Measurements from ENCODE around the gene PIEZO2.

DNA sequence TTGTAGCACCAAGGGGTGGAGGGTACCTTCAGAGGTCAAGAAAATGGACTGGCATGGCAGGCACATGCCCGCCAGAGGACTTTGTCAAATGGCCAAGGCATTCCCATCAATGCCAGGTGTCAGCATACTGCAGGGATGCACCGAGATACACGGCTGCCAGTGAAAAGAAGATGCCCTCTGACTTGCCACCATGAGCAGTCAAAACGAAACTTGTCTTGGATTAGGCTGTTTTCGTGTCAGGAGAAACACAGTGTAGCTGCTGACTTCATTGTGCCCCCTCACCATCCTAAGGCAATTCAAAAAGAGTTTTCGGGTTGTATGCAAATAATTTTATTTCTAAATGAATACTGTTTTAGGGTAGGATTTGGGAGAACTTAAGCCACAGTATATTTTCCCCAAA lies 442.1 kb downstream of the PIEZO2 start:
- TF ChIP-seq, protein P1, sequence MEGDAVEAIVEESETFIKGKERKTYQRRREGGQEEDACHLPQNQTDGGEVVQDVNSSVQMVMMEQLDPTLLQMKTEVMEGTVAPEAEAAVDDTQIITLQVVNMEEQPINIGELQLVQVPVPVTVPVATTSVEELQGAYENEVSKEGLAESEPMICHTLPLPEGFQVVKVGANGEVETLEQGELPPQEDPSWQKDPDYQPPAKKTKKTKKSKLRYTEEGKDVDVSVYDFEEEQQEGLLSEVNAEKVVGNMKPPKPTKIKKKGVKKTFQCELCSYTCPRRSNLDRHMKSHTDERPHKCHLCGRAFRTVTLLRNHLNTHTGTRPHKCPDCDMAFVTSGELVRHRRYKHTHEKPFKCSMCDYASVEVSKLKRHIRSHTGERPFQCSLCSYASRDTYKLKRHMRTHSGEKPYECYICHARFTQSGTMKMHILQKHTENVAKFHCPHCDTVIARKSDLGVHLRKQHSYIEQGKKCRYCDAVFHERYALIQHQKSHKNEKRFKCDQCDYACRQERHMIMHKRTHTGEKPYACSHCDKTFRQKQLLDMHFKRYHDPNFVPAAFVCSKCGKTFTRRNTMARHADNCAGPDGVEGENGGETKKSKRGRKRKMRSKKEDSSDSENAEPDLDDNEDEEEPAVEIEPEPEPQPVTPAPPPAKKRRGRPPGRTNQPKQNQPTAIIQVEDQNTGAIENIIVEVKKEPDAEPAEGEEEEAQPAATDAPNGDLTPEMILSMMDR (IDR thresholded peaks at IDR 0.05; ENCODE audit: low read length), result no peak
- no peak for TF ChIP-seq EZH2 (IDR thresholded peaks at IDR 0.05; ENCODE audit: borderline replicate concordance, low read length)

Data from OCI-LY1 (cell line).